Thoracic aorta (tissue), 2 donors: Measurements from ENCODE around the gene ROBO1. TPM values are rescaled to one million over a fixed set of nuclear protein-coding genes. Genes with fewer than 3 reads are reported as not detected.

ENCODE experiments used
- ATAC-seq: fragments of 150-250 bp; one replicate; pipeline ENCODE4 v1.8.0; 2017; ENCODE audit warnings: low read depth; ENCODE audit not compliant: insufficient number of reproducible peaks, low FRiP score
- DNase-seq: peaks from one replicate; pipeline ENCODE4 v3.0.0-alpha.2; 2020; ENCODE audit warnings: low spot score
- H3K27ac ChIP-seq, 2 donors: fragments of 200-600 bp; sonication (generic); 1 replicate in 1 of 2; 2 replicates in 1 of 2; pipeline ENCODE4 v1.5.1; 2016; ENCODE audit warnings: mild to moderate bottlenecking in 2 of 2, moderate library complexity in 2 of 2
- H3K27me3 ChIP-seq: fragments of 200-600 bp; sonication (generic); replicated peaks from 2 replicates; pipeline ENCODE4 v1.6.0; 2016; ENCODE audit warnings: mild to moderate bottlenecking; ENCODE audit not compliant: insufficient read depth
- H3K36me3 ChIP-seq: fragments of 200-600 bp; sonication (generic); one replicate; pipeline ENCODE4 v1.5.1; 2016
- H3K4me1 ChIP-seq, 2 donors: fragments of 200-600 bp; sonication (generic); 1 replicate in 1 of 2; 2 replicates in 1 of 2; pipeline versions ENCODE4 v1.5.1 to v1.6.0; 2016; ENCODE audit warnings: low read depth in 2 of 2, mild to moderate bottlenecking in 1 of 2; ENCODE audit not compliant: control insufficient read depth in 1 of 2
- H3K4me3 ChIP-seq: fragments of 200-600 bp; sonication (generic); 2 replicates; pipeline ENCODE4 v1.5.1; 2016; ENCODE audit warnings: mild to moderate bottlenecking
- H3K9me3 ChIP-seq: fragments of 200-600 bp; sonication (generic); 2 replicates; pipeline ENCODE4 v1.5.1; 2016
- total RNA-seq, 2 donors: library from RNA; depleted of rRNA; stranded (reverse); fragments of >200 nt; gene quantifications; one replicate each; pipeline versions ENCODE4 v1.1.0 to v1.2.3, GENCODE V29; 2016
- TF ChIP-seq, protein P1 (sequence below): fragments of 200-600 bp; sonication (generic); IDR thresholded peaks from one replicate; pipeline ENCODE4 v1.5.1; 2019; ENCODE audit warnings: antibody characterized with exemption

The ROBO1 gene
- total RNA-seq, 2 donors from 2014 or later, result 13.3 to 24.4 TPM

DNA sequence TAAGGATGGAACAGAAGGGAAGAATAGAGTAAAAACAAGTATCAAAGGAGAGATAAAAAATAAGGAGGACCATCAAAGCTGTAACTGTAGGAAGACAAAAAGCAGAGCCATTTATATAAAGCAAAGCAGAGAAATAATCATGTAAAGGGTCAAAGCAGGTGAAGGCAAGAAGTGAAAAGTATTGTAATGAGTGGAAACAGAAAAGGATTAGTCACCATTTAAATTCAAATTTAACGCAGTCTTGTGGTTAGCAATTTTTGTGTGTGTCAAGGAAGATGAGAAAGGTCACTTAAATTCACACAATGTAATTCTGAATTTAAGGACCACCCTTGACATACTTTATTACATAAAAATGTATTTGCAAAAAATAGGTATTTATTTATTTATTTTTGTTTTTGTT, 567.8 kb downstream of the ROBO1 start:
- Histone ChIP-seq H3K9me3 (no peaks in the 10 kb centered on the region), H3K27ac (no peak overlapping the region), H3K4me1 (no peaks in the 10 kb centered on the region), H3K27me3 (no peaks in the 10 kb centered on the region), H3K4me3 (no peak overlapping the region), H3K36me3 (no peaks in the 10 kb centered on the region)
- no peak for DNase-seq
- TF ChIP-seq, protein P1, sequence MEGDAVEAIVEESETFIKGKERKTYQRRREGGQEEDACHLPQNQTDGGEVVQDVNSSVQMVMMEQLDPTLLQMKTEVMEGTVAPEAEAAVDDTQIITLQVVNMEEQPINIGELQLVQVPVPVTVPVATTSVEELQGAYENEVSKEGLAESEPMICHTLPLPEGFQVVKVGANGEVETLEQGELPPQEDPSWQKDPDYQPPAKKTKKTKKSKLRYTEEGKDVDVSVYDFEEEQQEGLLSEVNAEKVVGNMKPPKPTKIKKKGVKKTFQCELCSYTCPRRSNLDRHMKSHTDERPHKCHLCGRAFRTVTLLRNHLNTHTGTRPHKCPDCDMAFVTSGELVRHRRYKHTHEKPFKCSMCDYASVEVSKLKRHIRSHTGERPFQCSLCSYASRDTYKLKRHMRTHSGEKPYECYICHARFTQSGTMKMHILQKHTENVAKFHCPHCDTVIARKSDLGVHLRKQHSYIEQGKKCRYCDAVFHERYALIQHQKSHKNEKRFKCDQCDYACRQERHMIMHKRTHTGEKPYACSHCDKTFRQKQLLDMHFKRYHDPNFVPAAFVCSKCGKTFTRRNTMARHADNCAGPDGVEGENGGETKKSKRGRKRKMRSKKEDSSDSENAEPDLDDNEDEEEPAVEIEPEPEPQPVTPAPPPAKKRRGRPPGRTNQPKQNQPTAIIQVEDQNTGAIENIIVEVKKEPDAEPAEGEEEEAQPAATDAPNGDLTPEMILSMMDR, result no peak
- no peak for ATAC-seq

DNA sequence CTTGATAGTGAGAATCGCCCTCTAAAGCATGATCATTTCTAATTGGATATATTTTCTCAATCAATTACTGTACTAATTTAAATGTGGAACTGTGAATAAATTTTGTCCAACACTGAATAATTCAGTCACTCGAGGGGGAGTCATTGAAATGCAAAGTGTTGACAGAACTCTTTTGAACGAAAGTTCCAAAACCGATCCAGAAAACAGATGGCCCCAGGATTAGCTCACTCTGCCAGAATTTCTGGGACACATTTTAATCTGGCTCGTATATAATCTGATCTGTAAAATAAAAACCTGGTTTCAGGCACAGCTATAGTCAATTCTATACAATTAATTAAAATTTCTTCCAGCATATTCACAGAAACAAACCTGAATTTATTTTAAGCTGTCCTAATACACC, 580.4 kb downstream of the ROBO1 start:
- no peak for DNase-seq
- TF ChIP-seq, protein P1, result no peak
- H3K4me3 ChIP-seq, result no peak overlapping the region
- H3K9me3 ChIP-seq, result no peaks in the 10 kb centered on the region
- ATAC-seq, result no peak
- no peak overlapping the region for H3K27ac ChIP-seq
- no peaks in the 10 kb centered on the region for H3K4me1 ChIP-seq
- H3K27me3 ChIP-seq, result no peaks in the 10 kb centered on the region
- H3K36me3 ChIP-seq, result no peaks in the 10 kb centered on the region

DNA sequence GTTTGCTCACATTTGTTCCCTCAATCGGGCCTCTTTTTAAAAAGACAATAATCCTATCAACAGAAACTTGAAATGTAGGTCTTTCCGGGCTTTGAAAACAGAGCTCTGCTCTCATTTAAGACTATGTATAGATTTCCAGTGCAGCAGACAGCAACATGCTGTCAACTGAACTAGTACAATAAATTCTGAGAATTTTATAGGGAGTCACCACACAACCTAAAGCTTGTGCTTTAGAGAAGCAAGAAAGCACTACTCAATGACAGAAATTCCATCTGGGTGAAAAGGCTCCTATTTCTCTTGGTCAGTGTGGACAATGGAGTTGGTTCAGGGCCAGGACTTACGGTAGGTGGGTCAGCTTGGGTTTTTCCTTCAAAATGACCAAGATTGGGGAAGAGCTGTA, 583.5 kb downstream of the ROBO1 start:
- ATAC-seq (no peak), DNase-seq (no peak)
- H3K36me3 ChIP-seq, result no peaks in the 10 kb centered on the region
- no peaks in the 10 kb centered on the region for H3K4me1 ChIP-seq
- H3K27me3 ChIP-seq, result no peaks in the 10 kb centered on the region
- no peak overlapping the region for H3K27ac ChIP-seq
- TF ChIP-seq, protein P1, result no peak
- no peaks in the 10 kb centered on the region for H3K9me3 ChIP-seq
- no peak overlapping the region for H3K4me3 ChIP-seq

DNA sequence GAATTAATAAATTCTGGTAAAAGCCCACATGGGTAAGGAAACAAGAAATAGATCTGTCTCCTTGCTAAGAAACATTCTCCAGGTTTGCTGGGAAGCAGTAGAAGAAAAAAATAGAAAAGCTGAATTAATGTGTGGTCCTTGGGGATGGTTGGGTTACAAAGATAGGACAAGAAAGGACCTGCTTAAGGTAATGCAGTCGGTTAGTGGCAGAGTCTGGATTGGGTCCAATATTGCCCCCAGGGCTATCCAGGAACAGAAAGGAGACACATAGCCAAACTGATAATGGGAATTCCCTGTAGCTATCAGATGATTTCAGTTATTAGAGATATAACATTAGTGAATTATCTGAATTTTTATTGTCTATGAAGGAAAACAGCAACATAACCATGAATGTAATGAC, 584.3 kb downstream of the ROBO1 start:
- Histone ChIP-seq H3K4me1 (no peaks in the 10 kb centered on the region), H3K36me3 (no peaks in the 10 kb centered on the region), H3K27ac (no peak overlapping the region), H3K9me3 (no peaks in the 10 kb centered on the region), H3K4me3 (no peak overlapping the region), H3K27me3 (no peaks in the 10 kb centered on the region)
- no peak for ATAC-seq
- TF ChIP-seq, protein P1, result no peak
- no peak for DNase-seq

DNA sequence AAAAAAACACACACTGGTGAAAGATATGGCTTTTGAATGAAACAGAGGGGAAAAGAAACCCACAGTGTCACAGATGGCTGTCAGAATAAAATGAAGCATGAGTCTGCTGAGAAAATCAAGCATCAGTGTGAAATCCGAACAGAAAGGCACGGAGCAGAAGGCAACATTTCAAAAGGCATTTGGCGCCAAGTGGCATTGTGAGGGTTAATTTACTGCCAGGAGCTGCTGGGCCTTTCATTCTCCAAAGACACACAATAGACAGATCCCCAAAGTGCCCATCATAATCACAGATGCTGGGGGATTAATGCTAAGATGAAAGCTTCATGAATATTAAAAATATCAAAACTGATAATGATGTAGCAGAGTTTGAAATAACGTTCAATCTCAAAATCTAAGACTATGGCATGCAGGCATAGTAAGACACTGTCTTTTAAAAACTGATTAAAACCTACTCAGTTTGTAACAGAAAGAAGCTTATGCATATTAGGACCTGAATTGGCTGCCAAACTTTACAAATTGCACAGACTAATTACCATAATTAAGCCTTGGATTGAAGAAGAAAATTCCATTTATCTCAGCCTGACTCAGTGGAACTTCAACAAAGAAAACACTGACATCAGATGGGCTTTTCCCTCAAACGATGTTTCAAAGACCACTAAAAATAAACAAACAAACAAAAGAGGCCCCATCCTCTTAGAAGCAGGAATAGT, 589.2 kb downstream of the ROBO1 start:
- ATAC-seq (no peak), DNase-seq (no peak)
- no peak overlapping the region for H3K4me3 ChIP-seq
- TF ChIP-seq, protein P1, result no peak
- H3K27ac ChIP-seq, result no peak overlapping the region
- H3K27me3 ChIP-seq, result no peaks in the 10 kb centered on the region
- no peaks in the 10 kb centered on the region for H3K4me1 ChIP-seq
- no peaks in the 10 kb centered on the region for H3K9me3 ChIP-seq
- no peaks in the 10 kb centered on the region for H3K36me3 ChIP-seq
